ENCODE results near the gene SMYD3.

SMYD3 gene

DNA sequence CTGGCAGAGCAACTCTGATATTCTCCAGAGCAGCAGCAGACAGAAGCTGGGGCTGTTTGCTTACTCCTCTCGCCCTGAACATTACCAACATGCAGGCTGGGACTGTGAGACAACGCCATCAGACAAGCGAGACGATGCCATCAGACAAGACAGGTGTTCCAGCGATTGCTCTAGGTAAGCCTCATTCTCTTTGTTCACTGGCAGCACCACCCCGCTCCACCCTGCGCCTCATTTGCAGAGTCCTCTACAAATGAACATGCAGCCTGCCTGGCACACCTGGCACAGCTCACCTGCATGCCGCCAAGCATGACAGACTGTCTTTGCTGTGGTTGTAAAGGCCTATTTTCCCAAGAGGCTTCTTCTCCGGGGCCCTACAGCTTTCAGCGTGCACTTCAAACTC is 346.2 kb downstream of the SMYD3 start:
- Mint-ChIP-seq H3K36me3 (peaks cover 4 to 11% of the 10 kb centered on the region in 2 donors), H3K27ac (no peak overlapping the region), H3K4me1 (peaks cover 3 to 6% of the 10 kb centered on the region in 2 donors), H3K27me3 (no peaks in the 10 kb centered on the region), H3K4me3 (no peak overlapping the region), H3K9me3 (no peaks in the 10 kb centered on the region)
- ATAC-seq (replicated peaks): no peak
- DNase-seq: no peak

DNA sequence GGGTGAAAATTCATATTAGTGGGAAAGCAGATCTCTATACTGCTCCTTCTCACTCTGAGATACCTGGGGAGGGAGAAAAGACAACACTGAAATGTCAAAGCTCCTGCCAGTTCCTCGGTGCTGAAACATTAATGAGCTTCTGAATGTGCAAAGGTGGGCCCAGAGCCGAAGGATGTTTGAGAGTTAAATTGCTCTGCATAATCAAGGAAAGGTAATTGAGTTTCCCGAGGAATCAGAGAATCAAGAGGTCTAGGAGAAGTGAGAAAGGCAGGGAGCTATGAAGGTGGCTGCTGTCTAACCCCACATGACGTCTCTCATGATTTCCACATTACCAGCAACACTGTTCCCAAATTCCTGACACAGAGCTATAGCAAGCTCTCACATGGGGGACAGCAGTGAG is 346.7 kb downstream of the SMYD3 start:
- DNase-seq: no peak
- Mint-ChIP-seq H3K36me3 (peaks cover 4 to 11% of the 10 kb centered on the region in 2 donors), H3K9me3 (no peaks in the 10 kb centered on the region), H3K27me3 (no peaks in the 10 kb centered on the region), H3K4me1 (peaks cover 3 to 6% of the 10 kb centered on the region in 2 donors), H3K27ac (no peak overlapping the region), H3K4me3 (no peak overlapping the region)
- ATAC-seq (replicated peaks): no peak

DNA sequence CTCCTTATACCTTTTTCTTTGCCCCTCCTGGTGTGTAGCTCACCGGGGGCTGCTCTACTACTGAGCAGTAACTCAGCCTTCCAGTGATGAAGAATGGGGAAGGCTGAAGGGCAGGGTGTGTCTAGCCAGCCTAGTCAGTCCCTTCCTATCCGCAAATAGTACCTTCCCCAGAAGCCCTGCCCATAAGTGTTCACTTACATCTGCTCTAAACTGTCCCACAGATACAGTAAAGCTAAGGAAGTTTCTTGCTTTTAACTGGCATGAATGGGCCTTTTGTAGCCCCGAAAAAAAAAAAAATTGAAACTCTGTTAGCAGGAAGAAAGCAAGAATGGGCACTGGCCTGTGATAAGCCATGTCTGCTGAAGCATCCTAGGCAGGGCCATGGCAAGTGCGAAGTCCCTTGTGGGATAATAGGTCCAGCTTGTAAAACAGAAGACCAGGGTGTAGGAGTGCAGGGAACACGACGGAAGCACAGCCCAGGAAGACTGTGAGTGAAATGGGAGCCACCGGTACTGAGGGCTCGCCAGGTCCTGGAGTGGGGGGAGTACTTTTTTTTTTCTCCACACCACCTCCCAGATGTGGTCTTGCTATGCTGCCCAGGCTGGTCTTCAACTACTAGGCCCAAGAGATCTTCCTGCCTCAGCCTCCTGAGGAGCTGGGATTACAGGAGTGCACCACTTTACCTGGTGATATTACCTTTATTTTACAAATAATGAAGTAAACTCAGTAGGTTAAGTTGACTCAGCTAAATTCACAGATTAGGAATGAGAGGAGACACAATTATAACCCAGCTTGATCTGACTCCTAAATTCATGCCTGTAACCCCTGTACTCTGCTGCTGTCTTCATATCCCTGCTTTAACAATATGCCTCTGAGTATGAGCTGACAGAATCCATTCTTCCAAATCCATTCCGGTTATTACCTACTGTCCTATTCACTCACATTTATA is 347.5 kb downstream of the SMYD3 start:
- H3K4me3 Mint-ChIP-seq: no peak overlapping the region
- ATAC-seq (replicated peaks): no peak
- no peaks in the 10 kb centered on the region for H3K27me3 Mint-ChIP-seq
- H3K27ac Mint-ChIP-seq: no peak overlapping the region
- no peak for DNase-seq
- no peaks in the 10 kb centered on the region for H3K9me3 Mint-ChIP-seq
- peaks cover 3 to 4% of the 10 kb centered on the region in 2 donors for H3K36me3 Mint-ChIP-seq
- H3K4me1 Mint-ChIP-seq: peaks cover 3 to 6% of the 10 kb centered on the region in 2 donors

DNA sequence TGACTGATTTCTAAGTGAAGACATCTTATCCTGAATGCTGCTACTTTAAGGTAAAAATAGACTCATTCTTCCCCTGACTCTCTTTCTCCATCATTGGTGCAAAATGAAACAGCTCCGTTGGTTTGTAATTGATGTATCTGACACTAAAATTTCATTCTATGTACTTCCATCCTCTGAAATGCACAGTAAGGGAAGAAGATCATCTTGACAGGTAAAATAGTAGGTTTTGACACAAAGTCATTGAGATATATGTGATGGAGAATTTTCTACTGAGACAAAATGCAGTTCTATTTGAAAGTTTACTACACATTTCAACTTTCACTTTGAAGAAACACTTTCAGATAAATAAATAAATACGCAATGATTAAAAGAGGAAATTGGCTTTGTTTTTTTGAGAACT is 348.9 kb downstream of the SMYD3 start:
- no peak overlapping the region for H3K27ac Mint-ChIP-seq
- no peaks in the 10 kb centered on the region for H3K27me3 Mint-ChIP-seq
- ATAC-seq (replicated peaks) (no peak), DNase-seq (no peak)
- H3K36me3 Mint-ChIP-seq: peaks cover 3 to 4% of the 10 kb centered on the region in 2 donors
- no peak overlapping the region for H3K4me3 Mint-ChIP-seq
- H3K4me1 Mint-ChIP-seq: peaks cover 3 to 6% of the 10 kb centered on the region in 2 donors
- no peaks in the 10 kb centered on the region for H3K9me3 Mint-ChIP-seq

DNA sequence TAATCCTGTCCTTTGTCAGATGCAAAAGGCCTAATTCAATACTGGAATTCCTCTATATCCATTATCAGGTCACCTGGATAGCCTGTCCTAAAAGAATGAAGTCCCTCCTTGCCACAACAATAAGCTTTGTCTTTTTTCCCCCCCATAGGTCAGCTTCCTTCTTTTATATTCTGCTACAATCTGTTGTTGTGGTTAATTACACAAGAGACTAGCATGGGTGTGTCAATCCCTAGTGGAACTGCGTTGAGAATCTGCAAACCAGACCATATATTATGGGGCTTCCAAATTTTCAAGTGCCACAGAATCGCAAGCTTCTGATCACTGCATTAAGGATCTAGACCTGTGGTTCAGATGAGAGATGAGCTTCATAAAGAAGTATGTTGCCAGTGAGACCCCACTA is 349.6 kb downstream of the SMYD3 start:
- H3K27me3 Mint-ChIP-seq: no peaks in the 10 kb centered on the region
- H3K4me3 Mint-ChIP-seq: no peak overlapping the region
- peaks cover 3 to 6% of the 10 kb centered on the region in 2 donors for H3K4me1 Mint-ChIP-seq
- H3K36me3 Mint-ChIP-seq: peaks cover 3 to 4% of the 10 kb centered on the region in 2 donors
- H3K27ac Mint-ChIP-seq: no peak overlapping the region
- ATAC-seq (replicated peaks) (no peak), DNase-seq (no peak)
- H3K9me3 Mint-ChIP-seq: no peaks in the 10 kb centered on the region

DNA sequence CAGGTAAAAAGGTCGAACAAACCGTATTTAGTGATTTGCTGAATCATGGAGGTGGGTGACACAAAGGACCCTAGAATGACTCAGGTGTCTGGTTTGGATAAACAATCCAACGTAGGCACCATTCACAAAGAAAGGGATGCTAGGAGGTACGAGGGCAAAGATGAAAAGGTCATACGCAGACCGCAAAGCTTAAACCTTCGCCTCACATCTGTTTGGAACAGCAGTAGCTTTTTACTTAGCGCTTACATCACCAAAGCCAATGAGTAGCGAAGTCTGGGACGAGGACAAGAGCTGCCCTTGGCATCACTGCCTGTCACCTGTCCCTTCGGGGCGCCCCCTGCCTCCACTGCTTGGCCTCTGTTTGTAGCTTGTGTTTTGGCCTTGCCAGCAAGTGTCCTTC is 350.2 kb downstream of the SMYD3 start:
- ATAC-seq (replicated peaks) (no peak), DNase-seq (no peak)
- H3K9me3 Mint-ChIP-seq: no peaks in the 10 kb centered on the region
- H3K36me3 Mint-ChIP-seq: peaks cover 6% of the 10 kb centered on the region in 2 donors
- no peak overlapping the region for H3K27ac Mint-ChIP-seq
- H3K4me3 Mint-ChIP-seq: no peak overlapping the region
- H3K27me3 Mint-ChIP-seq: no peaks in the 10 kb centered on the region
- H3K4me1 Mint-ChIP-seq: peaks cover 3 to 6% of the 10 kb centered on the region in 2 donors

DNA sequence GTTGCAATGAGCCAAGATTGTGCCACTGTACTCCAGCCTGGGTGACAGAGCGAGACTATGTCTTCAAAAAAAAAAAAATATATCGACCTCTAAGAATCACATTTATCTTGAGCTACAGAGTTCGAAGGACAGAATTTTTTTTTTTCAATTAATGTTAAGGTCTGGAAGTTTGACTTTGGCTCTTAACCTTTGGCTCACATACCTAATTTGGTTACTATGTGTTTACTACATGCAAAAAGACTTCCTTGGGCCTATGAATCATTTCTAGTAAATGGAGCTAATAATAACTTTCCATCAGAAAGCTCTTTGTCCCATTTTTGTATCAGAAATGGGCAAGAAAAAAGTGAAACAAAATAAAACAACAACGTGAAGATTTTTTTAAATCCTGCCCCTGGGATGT is 351.2 kb downstream of the SMYD3 start:
- Mint-ChIP-seq H3K4me3 (no peak overlapping the region), H3K9me3 (no peaks in the 10 kb centered on the region), H3K27me3 (no peaks in the 10 kb centered on the region), H3K27ac (no peak overlapping the region), H3K4me1 (peaks cover 3 to 6% of the 10 kb centered on the region in 2 donors), H3K36me3 (peaks cover 8 to 9% of the 10 kb centered on the region in 2 donors)
- ATAC-seq (replicated peaks): no peak
- DNase-seq: no peak

DNA sequence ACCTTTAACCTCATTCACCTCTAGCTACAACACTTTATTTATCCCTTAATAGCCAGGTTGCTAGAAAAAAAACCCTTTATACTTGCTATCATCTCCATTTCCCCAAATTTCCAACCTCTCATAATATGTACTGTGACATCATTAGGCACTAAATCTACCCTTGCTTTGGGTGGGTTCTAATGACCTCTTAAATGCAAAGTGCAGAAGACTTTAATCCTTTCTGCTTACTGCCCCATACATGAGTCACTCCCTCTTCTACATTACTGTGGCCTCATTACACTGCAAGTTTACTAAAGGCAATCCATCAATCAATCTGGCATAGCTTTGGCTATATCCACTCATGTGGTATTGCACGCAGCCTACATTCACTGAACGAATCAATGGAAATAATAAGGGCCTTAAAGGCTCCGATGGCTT is 353.3 kb downstream of the SMYD3 start:
- Mint-ChIP-seq H3K36me3 (peaks cover 12 to 16% of the 10 kb centered on the region in 2 donors), H3K4me1 (peaks cover 3 to 6% of the 10 kb centered on the region in 2 donors), H3K27ac (no peak overlapping the region), H3K4me3 (no peak overlapping the region), H3K9me3 (peaks cover 0 to 4% of the 10 kb centered on the region in 2 donors), H3K27me3 (no peaks in the 10 kb centered on the region)
- DNase-seq (no peak), ATAC-seq (replicated peaks) (no peak)

DNA sequence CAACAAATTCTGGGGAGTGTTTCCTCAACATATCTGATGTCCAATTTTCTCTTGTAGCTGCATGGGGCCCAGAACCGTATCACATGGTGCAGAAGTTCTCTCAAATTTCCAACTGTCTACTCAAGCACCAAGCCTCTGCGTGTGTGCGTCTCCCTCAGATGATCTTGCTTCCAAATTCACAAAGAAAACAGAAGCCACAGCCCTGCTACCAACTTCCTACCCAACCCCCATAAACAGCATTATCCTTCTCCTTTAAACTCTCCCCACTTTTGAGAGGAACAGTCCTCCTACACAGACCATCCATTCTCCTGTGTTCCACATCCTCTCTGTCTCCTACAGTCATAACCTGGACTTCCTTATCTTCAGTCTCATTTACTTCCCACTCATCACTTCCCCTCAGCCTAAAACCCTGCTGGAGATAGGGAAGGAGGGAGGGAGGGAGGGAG is 354.1 kb downstream of the SMYD3 start:
- Mint-ChIP-seq H3K4me3 (no peak overlapping the region), H3K27ac (no peak overlapping the region), H3K9me3 (peaks cover 0 to 8% of the 10 kb centered on the region in 2 donors), H3K4me1 (peaks cover 3 to 6% of the 10 kb centered on the region in 2 donors), H3K36me3 (peaks cover 18 to 23% of the 10 kb centered on the region in 2 donors), H3K27me3 (no peaks in the 10 kb centered on the region)
- DNase-seq (no peak), ATAC-seq (replicated peaks) (no peak)

DNA sequence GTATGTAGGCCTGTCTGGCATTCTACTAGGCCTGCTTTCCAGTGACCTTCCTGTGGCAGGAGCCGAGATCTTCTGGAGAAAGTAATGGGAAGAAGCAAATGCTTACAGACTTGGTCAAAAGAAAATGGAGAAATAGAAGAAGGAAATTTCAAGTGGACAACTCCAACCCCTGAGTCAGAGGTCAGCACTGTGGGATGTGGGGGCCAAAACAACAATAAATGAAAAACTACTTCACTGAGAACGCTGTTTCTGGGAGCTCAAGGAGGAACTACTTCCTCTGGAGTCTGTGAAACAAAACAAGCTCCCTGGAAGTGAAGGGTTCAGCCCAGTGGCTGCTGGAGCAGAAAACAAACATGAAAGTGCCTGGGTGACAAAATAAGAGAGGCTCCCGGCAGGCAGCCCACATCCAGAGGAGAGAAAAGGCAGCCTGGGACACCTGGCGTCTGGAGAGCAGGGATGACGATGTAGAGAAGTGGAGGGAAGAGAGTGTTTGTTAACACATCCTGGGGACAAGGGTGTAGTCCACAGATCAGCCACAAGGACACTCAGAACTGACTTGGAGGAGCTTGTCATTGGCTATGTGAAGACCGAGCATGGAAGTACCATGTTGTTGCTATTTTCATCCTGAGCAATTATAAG is 355.2 kb downstream of the SMYD3 start:
- no peak overlapping the region for H3K27ac Mint-ChIP-seq
- H3K9me3 Mint-ChIP-seq: peaks cover 0 to 8% of the 10 kb centered on the region in 2 donors
- DNase-seq (no peak), ATAC-seq (replicated peaks) (no peak)
- H3K27me3 Mint-ChIP-seq: no peaks in the 10 kb centered on the region
- peaks cover 21 to 26% of the 10 kb centered on the region in 2 donors for H3K36me3 Mint-ChIP-seq
- no peaks in the 10 kb centered on the region for H3K4me1 Mint-ChIP-seq
- H3K4me3 Mint-ChIP-seq: no peak overlapping the region

DNA sequence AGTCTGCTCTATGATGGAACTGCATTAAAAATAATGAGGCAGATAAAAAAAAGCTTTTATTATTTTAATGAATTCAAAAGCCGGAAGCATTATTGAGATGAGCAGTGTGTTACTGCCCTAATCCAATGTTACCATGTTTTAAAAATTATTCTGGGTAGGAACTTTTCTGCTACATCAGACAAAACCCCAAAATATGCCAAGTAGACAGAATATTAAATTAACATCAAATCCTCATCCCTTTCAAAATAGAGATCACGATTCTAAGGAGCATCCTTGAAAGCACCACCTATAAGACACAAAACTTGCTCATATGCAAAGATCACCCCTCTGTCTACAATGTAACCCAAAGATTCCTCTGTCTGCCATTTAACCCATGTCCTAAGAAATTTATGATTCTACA is 357.5 kb downstream of the SMYD3 start:
- DNase-seq: no peak
- Mint-ChIP-seq H3K4me1 (no peaks in the 10 kb centered on the region), H3K27ac (no peak overlapping the region), H3K9me3 (peaks cover 0 to 8% of the 10 kb centered on the region in 2 donors), H3K4me3 (no peak overlapping the region), H3K27me3 (no peaks in the 10 kb centered on the region), H3K36me3 (peaks cover 21 to 37% of the 10 kb centered on the region in 2 donors)
- no peak for ATAC-seq (replicated peaks)

DNA sequence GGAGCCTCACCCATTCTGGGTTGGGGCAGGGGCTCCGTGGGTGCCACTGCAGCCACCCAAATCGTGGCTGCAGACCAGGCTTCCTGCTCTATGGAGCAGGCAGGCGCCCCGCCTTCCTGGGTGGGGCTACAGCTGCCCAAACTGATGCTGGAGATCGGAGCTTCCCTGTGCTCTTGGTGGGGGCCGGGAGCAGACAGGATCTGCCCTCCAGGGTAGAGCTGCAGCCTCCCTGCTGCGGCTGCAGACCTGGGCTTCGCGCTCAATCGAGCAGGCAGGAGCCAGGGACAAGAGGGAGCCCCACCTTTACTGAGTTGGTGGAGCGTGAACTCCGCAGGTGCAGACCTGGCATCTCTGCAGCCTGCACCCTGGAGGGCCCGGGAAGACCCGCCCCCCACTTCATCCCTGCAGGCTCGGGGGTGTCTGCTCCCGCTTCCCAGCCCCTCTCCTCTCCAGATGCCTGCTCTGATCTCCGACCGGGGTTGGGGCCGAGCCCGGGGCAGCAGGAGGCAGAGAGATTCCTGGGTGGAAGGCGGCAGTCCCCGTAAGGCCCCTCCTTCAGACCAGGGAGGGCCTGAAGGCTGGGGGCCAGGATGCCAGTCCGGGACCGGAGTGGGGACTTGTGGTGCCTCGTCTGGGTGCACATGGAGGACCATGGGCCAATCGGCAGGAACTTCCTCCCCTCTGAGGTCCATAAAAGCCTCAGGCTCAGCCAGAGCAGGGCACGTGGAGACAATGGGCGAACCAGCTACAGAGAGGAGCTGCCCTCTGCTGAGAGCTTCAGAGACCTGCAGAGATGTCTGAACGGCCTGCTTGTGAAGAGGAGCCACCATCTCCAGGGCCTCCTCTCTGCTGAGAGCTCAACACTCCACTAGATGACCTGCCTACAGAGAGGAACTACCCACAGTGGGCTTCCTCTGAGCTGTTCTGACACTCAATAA is 359.3 kb downstream of the SMYD3 start:
- Mint-ChIP-seq H3K4me3 (no peak overlapping the region), H3K4me1 (no peaks in the 10 kb centered on the region), H3K27ac (no peak overlapping the region), H3K9me3 (peaks cover 0 to 8% of the 10 kb centered on the region in 2 donors), H3K27me3 (no peaks in the 10 kb centered on the region), H3K36me3 (peaks cover 21 to 39% of the 10 kb centered on the region in 2 donors)
- ATAC-seq (replicated peaks) (no peak), DNase-seq (no peak)

DNA sequence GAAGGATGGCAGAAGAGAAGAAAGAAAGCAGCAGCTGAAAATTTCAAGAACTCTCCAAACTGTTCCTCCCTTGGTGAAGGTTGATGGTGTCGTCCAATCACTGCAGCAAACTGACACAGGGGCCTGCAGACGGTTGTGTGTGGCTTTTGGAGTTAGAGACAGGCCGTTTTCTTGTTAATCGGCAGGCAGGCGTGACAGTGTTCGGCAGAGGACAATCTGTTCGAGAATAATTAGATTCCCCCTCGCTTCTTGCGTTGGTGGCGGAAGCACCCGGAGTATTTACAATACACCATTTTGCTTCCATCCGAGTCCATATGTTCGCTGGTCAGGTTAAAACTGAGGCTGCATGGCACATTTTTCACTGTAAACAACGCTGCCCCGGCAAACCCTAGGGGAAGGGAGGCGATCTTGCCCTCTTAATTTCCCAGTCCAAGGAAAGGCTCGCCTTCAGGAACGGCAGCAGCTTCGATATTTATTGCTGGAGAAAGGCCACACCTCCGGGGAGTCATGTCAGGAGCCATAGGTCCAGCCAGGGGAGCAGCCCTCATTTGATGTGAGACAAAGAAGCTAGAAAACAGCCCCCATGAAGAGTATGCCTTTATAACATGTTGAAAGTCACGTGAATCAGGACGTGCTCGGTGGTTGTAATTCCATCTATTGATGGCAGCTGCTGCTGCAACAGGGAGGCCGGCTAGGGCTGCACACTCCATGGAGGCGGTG is 360.1 kb downstream of the SMYD3 start:
- H3K9me3 Mint-ChIP-seq: peaks cover 0 to 8% of the 10 kb centered on the region in 2 donors
- ATAC-seq (replicated peaks) (no peak), DNase-seq (no peak)
- H3K36me3 Mint-ChIP-seq: peaks cover 20 to 37% of the 10 kb centered on the region in 2 donors
- H3K27me3 Mint-ChIP-seq: no peaks in the 10 kb centered on the region
- H3K4me3 Mint-ChIP-seq: no peak overlapping the region
- H3K27ac Mint-ChIP-seq: no peak overlapping the region
- H3K4me1 Mint-ChIP-seq: no peaks in the 10 kb centered on the region
